Small intestine (tissue), 7 donors: ENCODE measurements around the gene STAT3. TPM values are rescaled to one million over a fixed set of nuclear protein-coding genes. Genes with fewer than 3 reads are reported as not detected.

ENCODE experiments used
- DNase-seq, 2 donors: peaks; one replicate each; pipeline versions ENCODE4 v3.0.0 to v3.0.0-alpha.2; 2013
- FAIRE-seq: peaks from 2 replicates; lab custom pipeline; 2012; peaks lifted over from hg19 to GRCh38; lab: Jason Lieb, UNC
- H3K27ac ChIP-seq, 3 donors: one replicate each; pipeline ENCODE4 v1.5.1; 2013; ENCODE audit warnings: low read length in 2 of 3, mild to moderate bottlenecking in 2 of 3, control low read depth in 1 of 3, inconsistent platforms in 1 of 3, low read depth in 1 of 3, moderate library complexity in 1 of 3
- H3K27me3 ChIP-seq, 3 donors: one replicate each; pipeline ENCODE4 v1.6.1; 2013; ENCODE audit warnings: low read length in 3 of 3, inconsistent platforms in 1 of 3; ENCODE audit not compliant: control insufficient read depth in 3 of 3, insufficient read depth in 3 of 3
- H3K36me3 ChIP-seq, 3 donors: one replicate each; pipeline ENCODE4 v1.6.1; 2013; ENCODE audit warnings: low read length in 3 of 3, inconsistent platforms in 1 of 3, low read depth in 1 of 3, mild to moderate bottlenecking in 1 of 3, moderate library complexity in 1 of 3; ENCODE audit not compliant: control insufficient read depth in 3 of 3, insufficient read depth in 2 of 3
- H3K4me1 ChIP-seq, 3 donors: one replicate each; pipeline ENCODE4 v1.6.1; 2013; ENCODE audit warnings: low read length in 2 of 3, inconsistent platforms in 1 of 3, low read depth in 1 of 3, mild to moderate bottlenecking in 1 of 3, moderate library complexity in 1 of 3; ENCODE audit not compliant: control insufficient read depth in 3 of 3, insufficient read depth in 2 of 3
- H3K4me3 ChIP-seq, 3 donors: one replicate each; pipeline ENCODE4 v1.5.1; 2013; ENCODE audit warnings: low read length in 3 of 3, control low read depth in 1 of 3, inconsistent platforms in 1 of 3, low read depth in 1 of 3, mild to moderate bottlenecking in 1 of 3, moderate library complexity in 1 of 3
- H3K9me3 ChIP-seq, 2 donors: one replicate each; pipeline ENCODE4 v1.6.1; 2013; ENCODE audit warnings: low read depth in 1 of 2, low read length in 1 of 2; ENCODE audit not compliant: control insufficient read depth in 2 of 2, insufficient read depth in 1 of 2
- WGBS, 3 donors: extraction: QIAGEN DNeasy Blood & Tissue Kit; methylation state at CpG; one replicate each; pipeline ENCODE4 v1.1.7; 2013; 5-methylcytosine and 5-hydroxymethylcytosine counted together
- polyA plus RNA-seq, 4 donors: library from polyadenylated mRNA; stranded (reverse) in 3 of 4; unstranded in 1 of 4; fragments of 200-250 nt in 3 of 4; fragments of 120-200 nt in 1 of 4; gene quantifications; one replicate each; pipeline versions ENCODE4 v1.2.1 to v1.2.3, GENCODE V29; 2013
- donor health status: healthy with polysubstance abuse.
- donor health status: control.
- donor health status: control.
- donor health status: Bipolar disorder and iron deficiency.
- donor health status: healthy.

STAT3 gene
- polyA plus RNA-seq, 4 donors: 49.0 to 132 (median 66.1) TPM

GRCh38 chr17:42387661-42388380, 421 bp downstream of the STAT3 start:
- peaks cover 0 to 29% (median 17%) of the 10 kb centered on the region in 3 donors for H3K4me1 ChIP-seq
- DNase-seq: peak; percentile 64 to 71
- no peak for FAIRE-seq
- peaks cover 0 to 12% (median 0%) of the 10 kb centered on the region in 3 donors for H3K36me3 ChIP-seq
- peak overlapping the region; percentile 82 to 100 (median 84) for H3K4me3 ChIP-seq
- H3K27ac ChIP-seq: peak overlapping the region; percentile 94 to 97 (median 96)
- no peaks in the 10 kb centered on the region for H3K27me3 ChIP-seq
- H3K9me3 ChIP-seq: no peaks in the 10 kb centered on the region
- 0 to 1% (median 0%) methylated on average over 47 to 62 of the region's 62 CpGs for WGBS, 3 donors

- DNase-seq (peak; percentile 48 to 66), FAIRE-seq (no peak)
- Histone ChIP-seq H3K4me3 (peak overlapping the region; percentile 82 to 100 (median 84)), H3K4me1 (peaks cover 3 to 29% (median 17%) of the 10 kb centered on the region in 3 donors), H3K27ac (peak overlapping the region; percentile 94 to 97 (median 96)), H3K36me3 (peaks cover 0 to 16% (median 0%) of the 10 kb centered on the region in 3 donors), H3K27me3 (no peaks in the 10 kb centered on the region), H3K9me3 (no peaks in the 10 kb centered on the region)
- 0 to 1% (median 1%) methylated on average over 8 of the region's 8 CpGs for WGBS, 3 donors
Observed at GRCh38 chr17:42386777-42387657, 1.2 kb downstream of the STAT3 start.

GRCh38 chr17:42381898-42382297, 6.3 kb downstream of the STAT3 start:
- H3K27ac ChIP-seq: no peak overlapping the region

GRCh38 chr17:42380935-42381334, 7.3 kb downstream of the STAT3 start:
- FAIRE-seq (no peak), DNase-seq (peak in 1 of 2 donors; percentile 28)
- 76 to 78% (median 78%) methylated on average over 3 of the region's 3 CpGs for WGBS, 3 donors
- no peak overlapping the region for H3K27ac ChIP-seq
- H3K9me3 ChIP-seq: no peaks in the 10 kb centered on the region
- peaks cover 3 to 34% (median 13%) of the 10 kb centered on the region in 3 donors for H3K4me1 ChIP-seq
- H3K36me3 ChIP-seq: peaks cover 0 to 33% (median 0%) of the 10 kb centered on the region in 3 donors
- H3K27me3 ChIP-seq: no peaks in the 10 kb centered on the region
- no peak overlapping the region for H3K4me3 ChIP-seq

More at GRCh38 chr17:42381898-42382297, 6.3 kb downstream of the STAT3 start:
- peaks cover 3 to 37% (median 18%) of the 10 kb centered on the region in 3 donors for H3K4me1 ChIP-seq
- DNase-seq (no peak), FAIRE-seq (no peak)
- H3K4me3 ChIP-seq: no peak overlapping the region
- no peaks in the 10 kb centered on the region for H3K9me3 ChIP-seq
- peaks cover 0 to 33% (median 0%) of the 10 kb centered on the region in 3 donors for H3K36me3 ChIP-seq
- no peaks in the 10 kb centered on the region for H3K27me3 ChIP-seq
- WGBS, 3 donors: 68 to 89% (median 87%) methylated on average over 3 of the region's 3 CpGs

- FAIRE-seq: no peak
Observed at GRCh38 chr17:42378959-42379594, 9.2 kb downstream of the STAT3 start.

GRCh38 chr17:42378359-42378958, 9.8 kb downstream of the STAT3 start:
- Histone ChIP-seq H3K4me3 (peak overlapping the region in 2 of 3 donors; percentile 27 to 33), H3K9me3 (no peaks in the 10 kb centered on the region), H3K27me3 (no peaks in the 10 kb centered on the region), H3K27ac (peak overlapping the region; percentile 50 to 82 (median 79)), H3K36me3 (peaks cover 0 to 28% (median 0%) of the 10 kb centered on the region in 3 donors), H3K4me1 (peaks cover 3 to 23% (median 6%) of the 10 kb centered on the region in 3 donors)
- no peak for FAIRE-seq
- 15 to 26% (median 19%) methylated on average over 10 of the region's 10 CpGs for WGBS, 3 donors
- no peak for DNase-seq

More at GRCh38 chr17:42378959-42379594, 9.2 kb downstream of the STAT3 start:
- Histone ChIP-seq H3K9me3 (no peaks in the 10 kb centered on the region), H3K4me1 (peaks cover 3 to 27% (median 6%) of the 10 kb centered on the region in 3 donors), H3K36me3 (peaks cover 0 to 29% (median 0%) of the 10 kb centered on the region in 3 donors), H3K27me3 (no peaks in the 10 kb centered on the region), H3K4me3 (peak overlapping the region in 2 of 3 donors; percentile 27 to 33), H3K27ac (peak overlapping the region; percentile 50 to 82 (median 79))
- WGBS, 3 donors: 1 to 9% (median 3%) methylated on average over 6 of the region's 6 CpGs
- DNase-seq: peak; percentile 72 to 75

GRCh38 chr17:42373896-42374295, 14.3 kb downstream of the STAT3 start:
- 86 to 94% (median 89%) methylated on average over 1 of the region's 1 CpG for WGBS, 3 donors
- H3K4me1 ChIP-seq: peaks cover 0 to 7% (median 2%) of the 10 kb centered on the region in 3 donors
- peaks cover 0 to 29% (median 2%) of the 10 kb centered on the region in 3 donors for H3K36me3 ChIP-seq
- DNase-seq (no peak), FAIRE-seq (no peak)
- peaks cover 0 to 3% of the 10 kb centered on the region in 2 donors for H3K9me3 ChIP-seq
- H3K4me3 ChIP-seq: no peak overlapping the region
- H3K27me3 ChIP-seq: no peaks in the 10 kb centered on the region
- H3K27ac ChIP-seq: no peak overlapping the region
